ENCODE data around the gene LRP1.

GRCh38 chr12:57188090-57188425, 59.8 kb downstream of the LRP1 start:
- TF ChIP-seq SUZ12 (IDR thresholded peaks at IDR 0.05; ENCODE audit: extremely low read depth, insufficient read depth, insufficient read length) (no peak), ZNF274 (IDR thresholded peaks at IDR 0.05; ENCODE audit: low read depth, low read length) (no peak), YY1 (IDR thresholded peaks at IDR 0.05; ENCODE audit: insufficient read depth, insufficient read length) (no peak)

Measured in NT2/D1 (cell line).